Dermis blood vessel endothelial cell (primary cell): ENCODE data around the gene AGFG1. TPM values are rescaled to one million over a fixed set of nuclear protein-coding genes. Genes with fewer than 3 reads are reported as not detected.
A peak's percentile ranks its signal among the peaks of the same experiment; 100 is the strongest.

Experiments
- DNase-seq: peaks from one replicate; pipeline ENCODE4 v3.0.0; 2010
- total RNA-seq: library from RNA; depleted of rRNA; stranded (reverse); fragments of >200 nt; gene quantifications from 2 replicates; pipeline ENCODE4 v1.2.3, GENCODE V29; 2014

The AGFG1 gene
- total RNA-seq, 1 donor from 2014 or later: 45.9 TPM

DNA sequence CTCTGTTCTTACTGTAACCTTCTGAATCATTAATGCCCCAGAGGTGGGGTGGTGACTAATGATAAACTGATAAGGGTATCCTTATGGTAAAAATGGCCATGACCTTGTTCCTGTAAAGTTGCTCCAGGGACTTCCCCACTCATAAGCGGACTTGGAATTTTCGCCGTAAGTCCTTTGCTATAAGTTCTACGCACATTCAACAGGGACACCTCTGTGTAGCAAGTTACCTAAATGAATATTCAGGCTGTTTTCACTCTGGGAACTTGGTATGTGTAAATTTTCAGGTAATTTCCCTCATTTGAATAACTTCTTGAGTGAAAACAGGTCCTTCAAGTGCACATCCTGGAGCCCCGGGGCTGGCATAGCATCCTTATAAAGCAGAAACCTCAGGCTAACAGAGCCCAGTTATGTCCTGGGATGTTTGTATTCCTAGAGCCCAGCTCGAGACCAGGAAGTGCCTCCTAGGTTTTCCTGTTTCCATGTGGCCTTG, 9.4 kb upstream of the AGFG1 start:
- no peak for DNase-seq

- no peak for DNase-seq
Measured at GRCh38 chr2:227462972-227463931, 8.7 kb upstream of the AGFG1 start.

DNA sequence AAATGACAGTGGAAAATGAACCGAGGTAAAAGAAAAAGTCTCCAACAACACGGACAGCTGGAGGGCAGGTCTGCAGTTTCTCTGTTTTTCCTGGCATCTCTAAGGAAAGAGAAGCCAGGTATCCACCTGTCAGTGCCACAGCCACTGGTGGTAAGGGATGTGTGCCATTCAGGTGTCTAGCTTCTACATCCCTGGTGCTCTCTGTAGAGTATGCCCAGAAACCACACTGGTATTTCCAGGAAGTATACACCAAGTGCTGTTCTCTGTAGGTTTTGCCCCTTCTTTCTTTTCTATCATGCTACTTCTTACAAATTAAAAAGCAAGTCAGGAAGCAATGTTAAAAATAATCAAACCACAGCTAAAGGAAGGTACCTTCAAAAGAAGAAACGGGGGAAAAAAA, 7.6 kb upstream of the AGFG1 start:
- DNase-seq: no peak

DNA sequence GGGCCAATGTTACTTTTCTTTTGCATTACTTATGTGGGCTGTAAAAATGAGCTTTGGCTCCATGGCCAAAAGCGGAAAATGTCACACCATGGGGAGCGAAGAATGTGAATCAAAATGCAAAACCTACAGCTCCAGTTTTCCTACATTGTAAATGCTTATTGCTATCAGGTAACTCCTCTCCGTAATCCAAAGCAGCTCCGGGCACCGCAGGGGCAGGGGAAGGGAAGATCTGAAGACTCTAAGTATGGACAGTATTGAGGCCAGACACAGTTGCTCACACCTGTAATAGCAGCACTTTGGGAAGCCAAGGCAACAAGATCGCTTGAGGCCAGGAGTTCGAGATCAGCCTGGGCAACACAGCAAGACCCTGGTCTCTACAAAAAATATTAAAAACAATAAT, 7.1 kb upstream of the AGFG1 start:
- DNase-seq: no peak

- no peak for DNase-seq
Measured at GRCh38 chr2:227466887-227467600, 4.9 kb upstream of the AGFG1 start.

- DNase-seq: no peak
Measured at GRCh38 chr2:227471412-227471811, 544 bp upstream of the AGFG1 start.

DNA sequence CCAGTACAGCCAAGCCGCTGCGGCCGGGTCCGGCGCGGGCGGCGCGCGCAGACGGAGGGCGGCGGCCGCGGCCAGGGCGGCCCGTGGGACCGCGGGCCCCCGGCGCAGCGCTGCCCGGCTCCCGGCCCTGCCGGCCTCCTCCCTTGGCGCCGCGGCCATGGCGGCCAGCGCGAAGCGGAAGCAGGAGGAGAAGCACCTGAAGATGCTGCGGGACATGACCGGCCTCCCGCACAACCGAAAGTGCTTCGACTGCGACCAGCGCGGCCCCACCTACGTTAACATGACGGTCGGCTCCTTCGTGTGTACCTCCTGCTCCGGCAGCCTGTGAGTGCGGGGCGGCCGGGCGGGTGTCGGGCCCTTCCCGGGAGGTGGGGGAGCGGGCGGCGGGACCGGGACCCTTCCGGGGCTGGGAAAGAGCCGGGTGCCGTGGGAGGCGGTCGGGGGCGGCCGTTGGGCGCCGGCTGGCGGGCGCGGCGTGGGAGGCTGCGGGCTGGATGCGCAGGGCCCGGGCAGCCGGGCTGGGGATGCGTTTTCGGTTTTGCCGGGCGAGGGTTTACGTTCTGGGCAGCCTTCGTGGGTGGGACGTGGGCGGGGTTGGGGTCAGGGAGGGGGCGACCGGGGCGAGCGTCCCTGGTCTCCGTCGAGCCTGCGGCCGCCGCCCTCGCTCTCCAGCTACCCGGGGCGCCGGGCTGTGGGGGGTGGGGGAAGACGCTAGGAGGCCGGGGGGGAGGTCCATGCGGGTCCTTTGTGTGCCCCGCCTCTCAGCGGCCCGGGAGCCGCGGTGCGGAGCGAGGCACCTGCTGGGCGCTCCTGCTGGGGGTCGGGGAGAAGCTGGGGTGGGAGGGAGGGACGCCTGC, 537 bp downstream of the AGFG1 start:
- DNase-seq: peak; percentile 63

- no peak for DNase-seq
Measured at GRCh38 chr2:227473122-227473461, 1.1 kb downstream of the AGFG1 start.

DNA sequence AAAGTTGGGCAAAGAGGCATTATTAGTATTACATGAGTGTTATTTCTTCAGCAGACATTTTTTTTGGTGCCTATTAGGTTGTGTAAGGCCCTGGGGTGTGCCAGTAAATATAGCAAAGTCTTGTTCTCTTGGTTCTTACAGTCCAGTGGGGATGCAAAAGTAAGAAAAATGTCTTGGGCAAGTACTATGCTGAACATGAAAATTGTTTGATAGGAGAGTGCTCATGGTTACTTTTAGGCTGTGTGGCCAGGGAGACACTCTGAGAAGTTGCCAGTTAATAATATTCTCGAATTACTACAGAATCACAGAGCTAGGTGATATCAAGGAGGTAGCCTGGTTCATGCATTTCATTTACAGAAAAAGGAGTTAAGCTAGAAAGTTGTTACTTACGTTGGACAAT, 1.9 kb downstream of the AGFG1 start:
- DNase-seq: no peak

GRCh38 chr2:227474410-227474809, 2.5 kb downstream of the AGFG1 start:
- DNase-seq: no peak

DNA sequence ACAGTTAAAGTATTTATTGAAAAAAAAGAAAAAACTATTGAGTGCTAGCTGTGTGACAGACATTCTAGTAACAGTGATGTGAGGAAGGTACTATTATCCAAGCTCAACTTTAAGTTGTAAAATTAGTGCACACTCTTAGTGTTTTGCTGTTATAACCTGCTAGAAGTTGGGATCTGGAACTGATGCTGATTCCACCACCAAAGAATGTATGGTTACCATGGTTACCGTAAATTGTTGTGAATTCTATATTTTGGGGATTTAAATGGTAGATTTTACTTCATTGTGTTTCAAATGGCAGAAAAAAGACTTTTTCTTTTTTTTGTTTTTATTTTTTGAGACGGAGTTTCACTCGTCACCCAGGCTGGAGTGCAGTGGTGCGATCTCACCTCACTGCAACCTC, 5.3 kb downstream of the AGFG1 start:
- DNase-seq: no peak

- peak; percentile 50 for DNase-seq
Measured at GRCh38 chr2:227479865-227480475, 8.0 kb downstream of the AGFG1 start.

DNA sequence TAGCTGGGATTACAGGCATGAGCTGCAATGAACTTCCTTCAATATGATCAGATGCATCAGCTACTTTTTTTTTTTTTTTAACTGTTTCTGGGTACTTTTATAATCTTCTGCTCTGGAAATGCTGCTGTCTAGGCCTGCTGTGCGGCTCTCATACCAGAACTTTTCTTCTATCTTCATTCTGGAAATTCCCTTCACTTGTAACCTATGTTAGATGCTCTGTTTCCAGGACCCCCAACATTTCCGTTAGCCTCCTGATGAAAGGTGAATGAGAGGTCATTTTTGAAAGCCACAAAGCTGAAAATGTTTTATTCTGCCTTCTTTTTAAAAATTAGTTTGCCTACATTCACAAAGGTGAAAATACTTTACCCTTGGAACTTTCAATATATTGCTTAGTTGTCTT, 8.6 kb downstream of the AGFG1 start:
- no peak for DNase-seq

GRCh38 chr2:227482638-227483340, 10.8 kb downstream of the AGFG1 start:
- DNase-seq: no peak

GRCh38 chr2:227485429-227485828, 13.5 kb downstream of the AGFG1 start:
- DNase-seq: no peak

DNA sequence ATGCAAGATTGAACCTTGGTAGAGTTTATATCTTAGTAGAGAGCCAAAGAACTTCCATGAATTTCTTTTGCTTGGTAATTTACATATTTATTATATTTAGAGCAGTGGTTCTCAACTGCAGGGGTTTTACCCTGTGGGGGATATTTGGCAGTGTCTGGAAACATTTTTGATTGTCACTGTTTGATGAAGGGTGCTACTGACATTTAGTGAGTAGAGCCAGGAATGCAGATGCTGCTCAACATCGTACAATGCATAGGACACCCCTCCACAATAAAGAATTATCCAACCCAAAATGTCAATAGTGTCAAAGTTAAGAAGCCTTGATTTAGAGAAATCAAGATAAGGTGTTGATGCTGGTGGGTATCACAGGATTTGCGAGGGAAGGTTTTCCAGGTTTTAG, 14.7 kb downstream of the AGFG1 start:
- DNase-seq: no peak

GRCh38 chr2:227488045-227488444, 16.1 kb downstream of the AGFG1 start:
- no peak for DNase-seq

DNA sequence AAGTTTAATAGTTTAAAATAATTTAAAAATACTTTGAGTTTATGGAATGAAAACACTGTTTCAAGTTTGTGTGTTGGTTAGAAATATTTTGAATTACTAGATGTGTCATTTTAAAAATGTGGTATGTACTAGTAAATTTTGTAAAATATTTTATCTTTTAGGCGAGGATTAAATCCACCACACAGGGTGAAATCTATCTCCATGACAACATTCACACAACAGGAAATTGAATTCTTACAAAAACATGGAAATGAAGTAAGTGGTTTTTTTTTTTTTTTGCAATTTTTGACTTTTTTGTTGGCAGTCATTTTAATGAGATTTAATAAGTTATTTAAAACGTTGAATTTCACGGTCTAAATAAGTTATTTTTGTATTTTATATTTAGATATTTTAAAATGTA, 19.4 kb downstream of the AGFG1 start:
- peak; percentile 34 for DNase-seq

DNA sequence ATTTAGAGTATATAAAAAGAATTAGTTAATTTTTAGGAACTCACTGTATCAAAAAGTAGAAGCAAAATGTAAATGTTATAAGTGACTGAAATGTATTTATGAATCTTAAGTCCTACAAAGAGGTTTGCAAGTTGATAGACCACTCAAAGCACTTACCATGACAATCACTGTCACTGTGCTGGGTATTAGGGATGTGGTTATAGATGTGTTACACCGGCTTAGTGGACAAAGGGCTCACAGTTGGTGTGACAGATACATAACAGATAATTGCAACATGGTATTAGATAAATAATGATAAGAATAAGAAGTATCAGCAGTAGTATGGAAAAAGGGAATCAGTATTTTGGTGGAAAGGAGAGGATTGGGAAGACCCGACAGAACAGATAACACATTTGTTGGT, 21.6 kb downstream of the AGFG1 start:
- DNase-seq: no peak

GRCh38 chr2:227497158-227497557, 25.2 kb downstream of the AGFG1 start:
- DNase-seq: no peak

- DNase-seq: no peak
Measured at GRCh38 chr2:227499627-227500300, 27.8 kb downstream of the AGFG1 start.
